Smooth muscle cell (in vitro differentiated cells): ENCODE measurements around the gene OLA1. TPM values are rescaled to one million over a fixed set of nuclear protein-coding genes. Genes with fewer than 3 reads are reported as not detected.

ENCODE experiments used
- DNase-seq: peaks from one replicate; lab custom pipeline; 2025; ENCODE audit not compliant: unreplicated experiment; lab: John Stamatoyannopoulos, UW
- H2AFZ ChIP-seq: fragments of 200-600 bp; sonication (generic); 2 replicates; pipeline ENCODE4 v1.6.0; 2016; ENCODE audit warnings: antibody characterized with exemption, low read depth, mild to moderate bottlenecking
- H3F3A ChIP-seq: fragments of 200-600 bp; sonication (generic); 2 replicates; pipeline ENCODE4 v1.6.0; 2017; ENCODE audit warnings: antibody characterized with exemption, low read depth
- H3K27ac ChIP-seq: fragments of 200-600 bp; sonication (generic); 2 replicates; pipeline ENCODE4 v1.5.1; 2016; ENCODE audit warnings: low read depth, mild to moderate bottlenecking
- H3K27me3 ChIP-seq: fragments of 200-600 bp; sonication (generic); 2 replicates; pipeline ENCODE4 v1.6.1; 2016; ENCODE audit warnings: low read depth, mild to moderate bottlenecking
- H3K36me3 ChIP-seq: fragments of 200-600 bp; sonication (generic); 2 replicates; pipeline ENCODE4 v1.5.1; 2016; ENCODE audit warnings: low read depth
- H3K4me1 ChIP-seq: fragments of 200-600 bp; sonication (generic); 2 replicates; pipeline ENCODE4 v1.5.1; 2016; ENCODE audit warnings: low read depth
- H3K4me2 ChIP-seq: fragments of 200-600 bp; sonication (generic); 2 replicates; pipeline ENCODE4 v1.6.0; 2016; ENCODE audit warnings: mild to moderate bottlenecking
- H3K4me3 ChIP-seq: fragments of 200-600 bp; sonication (generic); 2 replicates; pipeline ENCODE4 v1.5.1; 2016; ENCODE audit warnings: mild to moderate bottlenecking
- H3K79me2 ChIP-seq: fragments of 200-600 bp; sonication (generic); 2 replicates; pipeline ENCODE4 v1.6.0; 2016; ENCODE audit warnings: low read depth, mild to moderate bottlenecking
- H3K9ac ChIP-seq: fragments of 200-600 bp; sonication (generic); 2 replicates; pipeline ENCODE4 v1.6.0; 2016; ENCODE audit warnings: low read depth
- H3K9me3 ChIP-seq: fragments of 200-600 bp; sonication (generic); replicated peaks from 2 replicates; pipeline ENCODE4 v1.5.1; 2016; ENCODE audit warnings: low read depth
- H4K20me1 ChIP-seq: fragments of 200-600 bp; sonication (generic); 2 replicates; pipeline ENCODE4 v1.6.0; 2016; ENCODE audit warnings: low read depth
- WGBS: methylation state at CpG from one replicate; pipeline ENCODE4 v1.1.7; 2016; ENCODE audit warnings: low lambda C conversion rate; 5-methylcytosine and 5-hydroxymethylcytosine counted together
- polyA plus RNA-seq: library from polyadenylated mRNA; unstranded; fragments of >200 nt; fragmentation: Nextera tagmentation; extraction: Ambion mirVana; gene quantifications from 2 replicates; pipeline ENCODE4 v1.2.1, GENCODE V29; 2016
- small RNA-seq: library from RNA; depleted of rRNA; stranded (forward); fragments of <200 nt; gene quantifications from one replicate; pipeline ENCODE3, GENCODE V24; 2014
- total RNA-seq: library from RNA; depleted of rRNA; stranded (reverse); fragments of >200 nt; gene quantifications from 2 replicates; pipeline ENCODE4 v1.2.3, GENCODE V29; 2014
- TF ChIP-seq, protein P1 (sequence below): fragments of 200-600 bp; sonication (generic); IDR thresholded peaks from 2 replicates; pipeline ENCODE4 v1.5.1; 2017; ENCODE audit warnings: borderline replicate concordance, mild to moderate bottlenecking, antibody characterized with exemption; ENCODE audit not compliant: insufficient read depth, poor library complexity, severe bottlenecking

OLA1 gene
- total and polyA plus RNA-seq, 2 experiments from 2014 or later = 59.6 to 76.0 TPM

DNA sequence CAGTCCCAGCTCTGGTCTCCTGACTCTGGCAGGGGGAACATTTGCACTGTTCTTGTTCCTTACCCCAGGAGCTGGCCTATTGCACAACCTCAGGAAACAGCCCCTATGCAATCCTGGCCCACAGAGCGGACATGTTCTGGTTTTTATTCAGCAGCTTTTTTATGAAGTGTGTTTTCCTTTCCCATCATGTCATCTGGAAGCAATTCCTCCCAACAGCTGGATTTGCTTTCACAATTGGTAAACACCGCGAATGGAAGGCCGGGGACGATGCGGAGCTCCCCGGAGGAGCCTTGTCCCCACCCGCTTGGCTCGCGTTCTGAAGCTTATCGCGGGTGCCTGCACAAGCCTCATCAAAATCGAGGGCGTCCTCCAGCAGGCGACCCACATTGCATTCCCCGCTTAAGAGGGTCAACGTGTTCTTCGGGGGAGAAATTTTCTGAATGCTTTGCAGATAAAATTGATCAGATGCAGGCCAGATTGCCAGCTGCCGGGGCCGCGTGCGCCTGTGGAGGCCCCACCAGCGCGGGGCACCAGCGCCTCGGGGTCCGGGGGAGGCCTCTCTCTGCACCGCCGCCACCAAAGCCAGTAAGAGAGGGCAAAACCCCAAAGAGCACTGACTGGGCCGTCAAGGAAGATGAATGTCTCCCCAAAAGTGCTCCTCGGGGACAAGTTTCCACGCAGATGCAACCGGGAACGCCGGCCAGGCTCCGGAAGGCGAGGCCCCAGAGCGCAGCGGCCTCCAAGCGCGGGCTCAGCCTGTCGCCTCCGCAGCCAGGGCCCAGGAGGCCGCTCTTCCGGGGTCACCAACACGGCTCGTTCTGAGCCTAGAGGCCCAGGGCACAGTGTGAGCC is 222.8 kb downstream of the OLA1 start:
- Histone ChIP-seq H3F3A (peaks cover 41% of the 10 kb centered on the region), H3K4me2 (peak overlapping the region; percentile 75), H3K4me3 (peak overlapping the region; percentile 23), H3K9ac (peak overlapping the region; percentile 80), H3K79me2 (no peaks in the 10 kb centered on the region), H3K27me3 (no peaks in the 10 kb centered on the region), H4K20me1 (no peaks in the 10 kb centered on the region), H3K27ac (peak overlapping the region; percentile 91), H3K9me3 (no peaks in the 10 kb centered on the region), H3K36me3 (no peaks in the 10 kb centered on the region), H3K4me1 (peaks cover 42% of the 10 kb centered on the region), H2AFZ (no peak overlapping the region)
- WGBS = 54% methylated on average over 47 of the region's 47 CpGs
- peak; percentile 31 for DNase-seq
- TF ChIP-seq, protein P1, sequence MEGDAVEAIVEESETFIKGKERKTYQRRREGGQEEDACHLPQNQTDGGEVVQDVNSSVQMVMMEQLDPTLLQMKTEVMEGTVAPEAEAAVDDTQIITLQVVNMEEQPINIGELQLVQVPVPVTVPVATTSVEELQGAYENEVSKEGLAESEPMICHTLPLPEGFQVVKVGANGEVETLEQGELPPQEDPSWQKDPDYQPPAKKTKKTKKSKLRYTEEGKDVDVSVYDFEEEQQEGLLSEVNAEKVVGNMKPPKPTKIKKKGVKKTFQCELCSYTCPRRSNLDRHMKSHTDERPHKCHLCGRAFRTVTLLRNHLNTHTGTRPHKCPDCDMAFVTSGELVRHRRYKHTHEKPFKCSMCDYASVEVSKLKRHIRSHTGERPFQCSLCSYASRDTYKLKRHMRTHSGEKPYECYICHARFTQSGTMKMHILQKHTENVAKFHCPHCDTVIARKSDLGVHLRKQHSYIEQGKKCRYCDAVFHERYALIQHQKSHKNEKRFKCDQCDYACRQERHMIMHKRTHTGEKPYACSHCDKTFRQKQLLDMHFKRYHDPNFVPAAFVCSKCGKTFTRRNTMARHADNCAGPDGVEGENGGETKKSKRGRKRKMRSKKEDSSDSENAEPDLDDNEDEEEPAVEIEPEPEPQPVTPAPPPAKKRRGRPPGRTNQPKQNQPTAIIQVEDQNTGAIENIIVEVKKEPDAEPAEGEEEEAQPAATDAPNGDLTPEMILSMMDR = no peak

DNA sequence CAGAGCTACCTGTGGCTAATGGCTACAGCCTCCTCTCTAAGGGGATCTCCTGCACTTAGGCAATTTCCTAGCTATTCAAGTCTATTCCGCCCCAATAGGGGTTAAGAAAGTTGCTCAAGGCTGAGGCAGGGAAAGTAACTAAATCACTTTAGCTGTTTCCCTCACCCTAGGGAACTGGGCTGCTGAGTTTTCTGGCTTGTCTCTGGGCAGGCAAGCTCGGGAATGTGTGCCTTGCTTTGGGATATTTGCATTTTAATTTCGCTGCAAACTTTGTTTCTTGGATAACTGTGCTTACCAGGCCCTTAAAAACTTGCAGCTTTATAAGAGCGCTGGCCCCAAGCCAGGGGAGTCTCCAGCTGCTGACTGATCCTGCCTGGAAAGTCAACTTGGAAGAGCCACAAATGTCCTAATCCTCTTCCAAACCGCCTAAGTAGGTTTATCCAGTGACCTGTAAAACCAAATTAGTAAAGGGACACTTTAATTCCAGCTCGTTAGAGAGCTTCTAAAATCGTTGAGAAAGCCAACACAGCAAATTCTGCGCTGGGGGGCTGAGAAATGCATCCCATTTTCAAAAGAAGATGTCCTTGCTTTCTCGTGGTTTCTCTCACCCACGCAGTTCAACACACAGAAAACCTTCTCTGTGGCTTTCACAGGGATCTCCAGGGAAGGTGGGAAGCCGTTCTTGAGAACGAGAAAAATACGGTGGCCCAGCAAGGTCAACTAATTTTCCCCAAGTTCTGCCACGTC is 223.6 kb downstream of the OLA1 start:
- H3F3A ChIP-seq = peaks cover 41% of the 10 kb centered on the region
- TF ChIP-seq, protein P1 = no peak
- H3K4me3 ChIP-seq = peak overlapping the region; percentile 23

DNA sequence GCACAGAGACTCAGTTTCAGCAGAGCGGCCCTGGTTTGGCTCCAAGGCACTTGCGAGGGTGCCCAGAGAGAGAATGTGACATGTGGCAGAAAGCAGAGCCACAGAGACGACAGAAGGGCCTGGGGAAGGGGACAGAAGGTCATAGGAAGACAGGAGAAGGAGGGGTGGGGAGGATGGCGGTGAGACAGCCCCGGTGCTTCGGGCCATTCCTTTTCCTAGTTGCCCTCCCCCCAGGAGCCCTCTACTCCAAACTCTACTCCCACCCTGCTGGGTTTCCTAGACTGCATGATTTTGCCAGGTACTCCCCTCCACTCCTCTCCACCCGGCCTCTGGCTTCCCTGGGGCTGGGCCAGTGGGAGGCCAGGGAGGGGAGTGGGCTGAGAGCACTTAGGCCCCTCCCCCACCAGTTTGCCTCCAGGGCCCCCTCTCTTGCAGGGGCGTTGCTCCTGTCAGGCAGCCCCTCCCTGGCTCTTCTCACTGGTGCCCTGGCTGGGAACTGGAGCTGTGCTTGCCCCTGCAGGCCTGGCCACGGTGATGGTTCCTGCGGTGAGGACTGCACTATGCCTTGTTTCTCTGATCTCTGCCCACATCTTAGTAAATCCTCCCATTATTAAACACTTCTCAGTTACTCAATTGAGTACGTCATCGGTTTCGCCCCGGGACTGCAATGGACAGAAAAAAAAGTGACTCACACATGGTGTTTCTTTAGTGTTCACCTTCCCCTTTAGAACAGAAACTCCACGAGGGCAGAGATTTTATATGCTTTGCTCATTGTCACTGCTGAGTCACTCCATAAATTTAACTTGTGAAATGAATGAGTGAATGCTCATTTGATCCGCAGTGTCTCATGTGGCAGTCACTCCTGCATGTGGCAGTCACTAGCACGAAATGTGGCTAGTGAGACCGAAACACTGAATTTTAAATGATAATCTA is 224.5 kb downstream of the OLA1 start:
- Histone ChIP-seq H3K27me3 (no peaks in the 10 kb centered on the region), H3K36me3 (no peaks in the 10 kb centered on the region), H3K4me2 (peak overlapping the region; percentile 75), H3K27ac (peak overlapping the region; percentile 91), H2AFZ (no peak overlapping the region), H3F3A (peaks cover 41% of the 10 kb centered on the region), H3K9ac (peak overlapping the region; percentile 80), H3K79me2 (no peaks in the 10 kb centered on the region), H3K4me3 (no peak overlapping the region), H4K20me1 (no peaks in the 10 kb centered on the region), H3K9me3 (no peaks in the 10 kb centered on the region), H3K4me1 (peaks cover 42% of the 10 kb centered on the region)
- 7% methylated on average over 14 of the region's 18 CpGs for WGBS
- no peak for DNase-seq
- TF ChIP-seq, protein P1 = no peak

More for the DNA sequence above, 223.6 kb downstream of the OLA1 start:
- H3K36me3 ChIP-seq = no peaks in the 10 kb centered on the region
- no peaks in the 10 kb centered on the region for H3K27me3 ChIP-seq
- H3K4me2 ChIP-seq = peak overlapping the region; percentile 75
- H3K79me2 ChIP-seq = no peaks in the 10 kb centered on the region
- H3K9me3 ChIP-seq = no peaks in the 10 kb centered on the region
- H3K27ac ChIP-seq = peak overlapping the region; percentile 91
- 13% methylated on average over 14 of the region's 14 CpGs for WGBS
- peak; percentile 37 for DNase-seq
- peak overlapping the region; percentile 80 for H3K9ac ChIP-seq
- no peaks in the 10 kb centered on the region for H4K20me1 ChIP-seq
- peaks cover 42% of the 10 kb centered on the region for H3K4me1 ChIP-seq
- H2AFZ ChIP-seq = no peak overlapping the region

Small RNA genes within 50 kb of the gene (small RNA-seq; reads per million reads assigned to genes)
- gene RF00019 = not detected

Other genes with a start within 250 kb of the OLA1 start
- gene SP9, start 86.4 kb upstream of the OLA1 start, total RNA-seq = 0.49 and 0.63 TPM in 2 replicates
- gene SP9, start 86.4 kb upstream of the OLA1 start, polyA plus RNA-seq = 0.17 and 0.26 TPM in 2 replicates
- gene SCRN3, start 147.2 kb upstream of the OLA1 start, total RNA-seq = 27.2 and 27.8 TPM in 2 replicates
- 9.8 and 19.1 TPM in 2 replicates for gene SCRN3, start 147.2 kb upstream of the OLA1 start, polyA plus RNA-seq
- 10.4 and 10.5 TPM in 2 replicates for gene GPR155, start 238.5 kb upstream of the OLA1 start, total RNA-seq
- gene GPR155, start 238.5 kb upstream of the OLA1 start, polyA plus RNA-seq = 3.3 and 6.9 TPM in 2 replicates